H9 (cell line): Measurements from ENCODE around the gene PYHIN1. TPM values are rescaled to one million over a fixed set of nuclear protein-coding genes. Genes with fewer than 3 reads are reported as not detected.

Experiments
- DNase-seq: peaks from one replicate; pipeline ENCODE4 v3.0.0-alpha.2; 2017
- H2AFZ ChIP-seq: one replicate; pipeline ENCODE4 v1.6.1; 2013; ENCODE audit warnings: mild to moderate bottlenecking, low read length, control low read depth, moderate library complexity
- H2AK5ac ChIP-seq: 2 replicates; pipeline ENCODE4 v1.6.1; 2013; ENCODE audit warnings: low read length, control low read depth, mixed read lengths; ENCODE audit not compliant: insufficient read length
- H2BK120ac ChIP-seq: one replicate; pipeline ENCODE4 v1.6.1; 2013; ENCODE audit warnings: low read depth, mild to moderate bottlenecking, low read length, control low read depth, inconsistent platforms; ENCODE audit not compliant: poor library complexity, severe bottlenecking
- H2BK12ac ChIP-seq: 2 replicates; pipeline ENCODE4 v1.6.1; 2013; ENCODE audit warnings: low read length, control low read depth, mixed read lengths, low read depth; ENCODE audit not compliant: insufficient read length
- H2BK15ac ChIP-seq: 2 replicates; pipeline ENCODE4 v1.6.1; 2013; ENCODE audit warnings: low read depth, low read length, control low read depth
- H2BK20ac ChIP-seq: one replicate; pipeline ENCODE4 v1.6.1; 2013; ENCODE audit warnings: low read depth, mild to moderate bottlenecking, low read length, control low read depth, inconsistent platforms; ENCODE audit not compliant: poor library complexity, severe bottlenecking
- H2BK5ac ChIP-seq: 2 replicates; pipeline ENCODE4 v1.6.1; 2013; ENCODE audit warnings: low read length, control low read depth, mixed read lengths; ENCODE audit not compliant: insufficient read length
- H3K14ac ChIP-seq: 2 replicates; pipeline ENCODE4 v1.6.1; 2013; ENCODE audit warnings: low read length, control low read depth; ENCODE audit not compliant: insufficient read depth
- H3K18ac ChIP-seq: 2 replicates; pipeline ENCODE4 v1.6.1; 2013; ENCODE audit warnings: low read depth, mild to moderate bottlenecking, mixed read lengths, low read length, control low read depth; ENCODE audit not compliant: insufficient read length
- H3K23ac ChIP-seq: 2 replicates; pipeline ENCODE4 v1.6.1; 2013; ENCODE audit warnings: low read length, control low read depth, mixed read lengths, low read depth; ENCODE audit not compliant: insufficient read length
- H3K23me2 ChIP-seq: 2 replicates; pipeline ENCODE4 v1.6.1; 2013; ENCODE audit warnings: low read depth, mild to moderate bottlenecking, mixed read lengths, low read length, control low read depth; ENCODE audit not compliant: insufficient read length, poor library complexity, severe bottlenecking
- H3K27ac ChIP-seq: 2 replicates; pipeline ENCODE4 v1.5.1; 2013; ENCODE audit warnings: low read length, control low read depth, mixed read lengths, low read depth; ENCODE audit not compliant: insufficient read length
- H3K27me3 ChIP-seq: 2 replicates; pipeline ENCODE4 v1.6.1; 2013; ENCODE audit warnings: low read length, control low read depth, inconsistent platforms; ENCODE audit not compliant: insufficient read depth
- H3K4ac ChIP-seq: 2 replicates; pipeline ENCODE4 v1.6.1; 2013; ENCODE audit warnings: low read depth, mild to moderate bottlenecking, control low read depth, inconsistent platforms, low read length, moderate library complexity
- H3K4me1 ChIP-seq: 2 replicates; pipeline ENCODE4 v1.6.1; 2013; ENCODE audit warnings: low read length, control low read depth, inconsistent platforms; ENCODE audit not compliant: insufficient read depth
- H3K4me2 ChIP-seq: 2 replicates; pipeline ENCODE4 v1.6.1; 2013; ENCODE audit warnings: low read length, control low read depth, mixed read lengths; ENCODE audit not compliant: insufficient read length, insufficient read depth
- H3K56ac ChIP-seq: 2 replicates; pipeline ENCODE4 v1.6.1; 2013; ENCODE audit warnings: low read depth, mild to moderate bottlenecking, mixed read lengths, low read length, control low read depth; ENCODE audit not compliant: insufficient read length
- H3K79me1 ChIP-seq: 2 replicates; pipeline ENCODE4 v1.6.1; 2013; ENCODE audit warnings: low read depth, mild to moderate bottlenecking, moderate library complexity, low read length, control low read depth, inconsistent platforms; ENCODE audit not compliant: insufficient read depth, poor library complexity, severe bottlenecking
- H3K79me2 ChIP-seq: 2 replicates; pipeline ENCODE4 v1.6.1; 2013; ENCODE audit warnings: low read length, control low read depth, inconsistent platforms; ENCODE audit not compliant: insufficient read depth
- H3K9ac ChIP-seq: 2 replicates; pipeline ENCODE4 v1.6.1; 2013; ENCODE audit warnings: low read length, control low read depth, mixed read lengths; ENCODE audit not compliant: insufficient read length; ENCODE audit errors: extremely low read depth
- H3K9me3 ChIP-seq: one replicate; pipeline ENCODE4 v1.6.1; 2013; ENCODE audit warnings: low read depth, low read length, inconsistent platforms; ENCODE audit not compliant: control insufficient read depth
- H3T11ph ChIP-seq: one replicate; pipeline ENCODE4 v1.6.1; 2013; ENCODE audit warnings: mild to moderate bottlenecking, low read length, control low read depth, inconsistent platforms
- H4K20me1 ChIP-seq: one replicate; pipeline ENCODE4 v1.6.1; 2013; ENCODE audit not compliant: control insufficient read depth, insufficient read length, insufficient read depth
- H4K5ac ChIP-seq: 2 replicates; pipeline ENCODE4 v1.6.1; 2013; ENCODE audit warnings: low read depth, mild to moderate bottlenecking, mixed read lengths, low read length, control low read depth; ENCODE audit not compliant: insufficient read length
- H4K8ac ChIP-seq: replicated peaks from 2 replicates; pipeline ENCODE4 v1.6.1; 2013; ENCODE audit warnings: low read length, control low read depth, mixed read lengths, low read depth; ENCODE audit not compliant: insufficient read length
- H4K91ac ChIP-seq: 2 replicates; pipeline ENCODE4 v1.6.1; 2013; ENCODE audit warnings: low read depth, mild to moderate bottlenecking, moderate library complexity, mixed read lengths, low read length, control low read depth; ENCODE audit not compliant: insufficient read length
- H3K27ac Mint-ChIP-seq, 3 experiments: 2 replicates in 2 of 3; 3 replicates in 1 of 3; pipeline ENCODE4 v1.8.0; 2020 to 2021; ENCODE audit warnings: mixed read lengths in 3 of 3, mild to moderate bottlenecking in 1 of 3, moderate library complexity in 1 of 3
- H3K27me3 Mint-ChIP-seq: 2 replicates; pipeline ENCODE4 v1.8.0; 2021; ENCODE audit warnings: low read depth, mild to moderate bottlenecking, moderate library complexity, mixed read lengths
- H3K36me3 Mint-ChIP-seq, 3 experiments: 2 replicates in 2 of 3; 3 replicates in 1 of 3; pipeline ENCODE4 v1.8.0; 2020 to 2021; ENCODE audit warnings: low read depth in 3 of 3, mixed read lengths in 3 of 3; ENCODE audit not compliant: insufficient read depth in 1 of 3
- H3K4me1 Mint-ChIP-seq, 2 experiments: 2 replicates each; pipeline ENCODE4 v1.8.0; 2020; ENCODE audit warnings: mixed read lengths in 2 of 2
- H3K4me3 Mint-ChIP-seq, 2 experiments: 2 replicates in 1 of 2; 3 replicates in 1 of 2; pipeline ENCODE4 v1.8.0; 2020 to 2021; ENCODE audit warnings: mild to moderate bottlenecking in 2 of 2, mixed read lengths in 2 of 2, moderate library complexity in 1 of 2
- H3K9me3 Mint-ChIP-seq, 2 experiments: 2 replicates in 1 of 2; 3 replicates in 1 of 2; pipeline ENCODE4 v1.8.0; 2020; ENCODE audit warnings: mild to moderate bottlenecking in 2 of 2, mixed read lengths in 2 of 2, moderate library complexity in 1 of 2
- CTCF ChIP-seq: fragments of 200-600 bp; sonication (generic); conservative IDR thresholded peaks from 3 replicates; pipeline ENCODE4 v1.8.0; 2021; ENCODE audit warnings: antibody characterized with exemption, mild to moderate bottlenecking
- WGBS: extraction: QIAGEN DNeasy Blood & Tissue Kit; methylation state at CpG from one replicate; pipeline ENCODE4 v1.1.7; 2013; ENCODE audit warnings: missing lambda C conversion rate, low lambda C conversion rate, mixed read lengths; ENCODE audit not compliant: insufficient read length; ENCODE audit errors: extremely low coverage; 5-methylcytosine and 5-hydroxymethylcytosine counted together
- total RNA-seq: library from RNA; stranded (reverse); gene quantifications from 2 replicates; pipeline ENCODE4 v1.2.1, GENCODE V29; 2021

PYHIN1 gene
- total RNA-seq, 1 experiment from 2014 or later = not detected

- no peak overlapping the region for H3K4me2 ChIP-seq
- H3K23me2 ChIP-seq = no peaks in the 10 kb centered on the region
- no peak overlapping the region for H2BK5ac ChIP-seq
- H4K8ac ChIP-seq = no peak overlapping the region
- no peaks in the 10 kb centered on the region for H3K79me1 ChIP-seq
- DNase-seq = no peak
- H2AFZ ChIP-seq = no peak overlapping the region
- Mint-ChIP-seq H3K27ac (no peak overlapping the region), H3K27me3 (no peaks in the 10 kb centered on the region; the same call in 1 of the 2 replicates), H3K36me3 (peaks cover 3 to 25% (median 14%) of the 10 kb centered on the region in 3 experiments; a peak in 6 of 7 replicates), H3K4me3 (no peak overlapping the region), H3K9me3 (peaks cover 28 to 34% of the 10 kb centered on the region in 2 experiments), H3K4me1 (peaks cover 0 to 4% of the 10 kb centered on the region in 2 experiments; a peak in 2 of 4 replicates)
- no peak overlapping the region for H3T11ph ChIP-seq
- WGBS = no CpG with 5 or more reads among the region's 2 CpGs
- H2BK15ac ChIP-seq = no peak overlapping the region
- no peak overlapping the region for H2BK20ac ChIP-seq
- H3K23ac ChIP-seq = no peak overlapping the region
- no peak overlapping the region for H2BK12ac ChIP-seq
- no peaks in the 10 kb centered on the region for H3K27me3 ChIP-seq
- no peak for TF ChIP-seq CTCF
- H2BK120ac ChIP-seq = no peak overlapping the region
- H3K79me2 ChIP-seq = no peaks in the 10 kb centered on the region
- H3K18ac ChIP-seq = no peak overlapping the region
- no peak overlapping the region for H3K9ac ChIP-seq
- no peak overlapping the region for H3K4ac ChIP-seq
- H3K9me3 ChIP-seq = peaks cover 6% of the 10 kb centered on the region
- H3K56ac ChIP-seq = no peak overlapping the region
- no peak overlapping the region for H2AK5ac ChIP-seq
- no peaks in the 10 kb centered on the region for H3K4me1 ChIP-seq
- no peak overlapping the region for H4K91ac ChIP-seq
- no peak overlapping the region for H3K27ac ChIP-seq
- H3K14ac ChIP-seq = no peak overlapping the region
- H4K5ac ChIP-seq = no peak overlapping the region
- H4K20me1 ChIP-seq = no peaks in the 10 kb centered on the region
These were observed 6.7 kb upstream of the PYHIN1 start for GRCh38 chr1:158924677-158925076.
